ENCODE measurements around the gene ADORA3. TPM values are rescaled to one million over a fixed set of nuclear protein-coding genes. Genes with fewer than 3 reads are reported as not detected.

The ADORA3 gene
- total RNA-seq, 1 donor from 2014 or later: not detected

GRCh38 chr1:111486431-111486830 is 17.0 kb downstream of the ADORA3 start:
- no peak overlapping the region for H3K27ac Mint-ChIP-seq
- H3K9me3 Mint-ChIP-seq: no peaks in the 10 kb centered on the region
- TF ChIP-seq CTCF (IDR thresholded peaks at IDR 0.05; ENCODE audit: unreplicated experiment): no peak
- H3K4me1 Mint-ChIP-seq: peaks cover 4% of the 10 kb centered on the region
- H3K27me3 Mint-ChIP-seq (ENCODE audit: low read depth): peaks cover 14% of the 10 kb centered on the region
- no peaks in the 10 kb centered on the region for H3K36me3 Mint-ChIP-seq
- no peak overlapping the region for H3K4me3 Mint-ChIP-seq
- no peak for DNase-seq (ENCODE audit: low spot score in 2 of 2, unreplicated experiment in 2 of 2)

- Mint-ChIP-seq H3K27me3 (ENCODE audit: low read depth) (peaks cover 5% of the 10 kb centered on the region), H3K27ac (no peak overlapping the region), H3K36me3 (no peaks in the 10 kb centered on the region), H3K4me3 (no peak overlapping the region), H3K4me1 (peaks cover 5% of the 10 kb centered on the region), H3K9me3 (no peaks in the 10 kb centered on the region)
- no peak for DNase-seq (ENCODE audit: low spot score in 2 of 2, unreplicated experiment in 2 of 2)
- no peak for TF ChIP-seq CTCF (IDR thresholded peaks at IDR 0.05; ENCODE audit: unreplicated experiment)
Measured at GRCh38 chr1:111484391-111485026, 18.9 kb downstream of the ADORA3 start.

- no peak overlapping the region for H3K27ac Mint-ChIP-seq
Measured at GRCh38 chr1:111483876-111484275, 19.6 kb downstream of the ADORA3 start.

GRCh38 chr1:111483166-111483565 is 20.3 kb downstream of the ADORA3 start:
- Mint-ChIP-seq H3K27me3 (ENCODE audit: low read depth) (peaks cover under 1% of the 10 kb centered on the region), H3K9me3 (no peaks in the 10 kb centered on the region), H3K4me3 (no peak overlapping the region)

More at GRCh38 chr1:111483876-111484275, 19.6 kb downstream of the ADORA3 start:
- no peak for DNase-seq (ENCODE audit: low spot score in 2 of 2, unreplicated experiment in 2 of 2)
- Mint-ChIP-seq H3K36me3 (no peaks in the 10 kb centered on the region), H3K27me3 (ENCODE audit: low read depth) (peaks cover 5% of the 10 kb centered on the region), H3K4me3 (no peak overlapping the region), H3K4me1 (peaks cover 5% of the 10 kb centered on the region), H3K9me3 (no peaks in the 10 kb centered on the region)
- no peak for TF ChIP-seq CTCF (IDR thresholded peaks at IDR 0.05; ENCODE audit: unreplicated experiment)

GRCh38 chr1:111481387-111482221 is 21.8 kb downstream of the ADORA3 start:
- Mint-ChIP-seq H3K9me3 (no peaks in the 10 kb centered on the region), H3K27me3 (ENCODE audit: low read depth) (no peaks in the 10 kb centered on the region), H3K4me3 (no peak overlapping the region), H3K36me3 (no peaks in the 10 kb centered on the region), H3K27ac (no peak overlapping the region), H3K4me1 (peaks cover 5% of the 10 kb centered on the region)
- peak; percentile 26 for TF ChIP-seq CTCF (IDR thresholded peaks at IDR 0.05; ENCODE audit: unreplicated experiment)
- DNase-seq (ENCODE audit: low spot score in 2 of 2, unreplicated experiment in 2 of 2): peak in 1 of 2 experiments; percentile 61

More at GRCh38 chr1:111483166-111483565, 20.3 kb downstream of the ADORA3 start:
- H3K4me1 Mint-ChIP-seq: peaks cover 5% of the 10 kb centered on the region
- no peak for TF ChIP-seq CTCF (IDR thresholded peaks at IDR 0.05; ENCODE audit: unreplicated experiment)
- DNase-seq (ENCODE audit: low spot score in 2 of 2, unreplicated experiment in 2 of 2): no peak
- no peaks in the 10 kb centered on the region for H3K36me3 Mint-ChIP-seq
- no peak overlapping the region for H3K27ac Mint-ChIP-seq

Measured in mesothelial cell of epicardium (in vitro differentiated cells).